Glutamatergic neuron (in vitro differentiated cells): Measurements from ENCODE around the gene TMEM240. TPM values are rescaled to one million over a fixed set of nuclear protein-coding genes. Genes with fewer than 3 reads are reported as not detected.

Experiments
- DNase-seq: peaks from one replicate; pipeline ENCODE4 v3.0.0; 2022
- H3K27ac Mint-ChIP-seq: one replicate; pipeline ENCODE4 v1.8.0; 2020; ENCODE audit warnings: mild to moderate bottlenecking, mixed read lengths, inconsistent platforms; ENCODE audit not compliant: unreplicated experiment
- H3K27me3 Mint-ChIP-seq: one replicate; pipeline ENCODE4 v1.8.0; 2020; ENCODE audit warnings: mild to moderate bottlenecking, moderate library complexity, mixed read lengths, inconsistent platforms; ENCODE audit not compliant: unreplicated experiment
- H3K36me3 Mint-ChIP-seq: one replicate; pipeline ENCODE4 v1.8.0; 2020; ENCODE audit warnings: mild to moderate bottlenecking, mixed read lengths, inconsistent platforms; ENCODE audit not compliant: unreplicated experiment
- H3K4me1 Mint-ChIP-seq: one replicate; pipeline ENCODE4 v1.8.0; 2020; ENCODE audit warnings: mild to moderate bottlenecking, low read depth, mixed read lengths, inconsistent platforms; ENCODE audit not compliant: unreplicated experiment
- H3K4me3 Mint-ChIP-seq: one replicate; pipeline ENCODE4 v1.8.0; 2020; ENCODE audit warnings: mild to moderate bottlenecking, mixed read lengths, inconsistent platforms; ENCODE audit not compliant: unreplicated experiment
- H3K9me3 Mint-ChIP-seq: one replicate; pipeline ENCODE4 v1.8.0; 2020; ENCODE audit warnings: mild to moderate bottlenecking, moderate library complexity, mixed read lengths, inconsistent platforms; ENCODE audit not compliant: unreplicated experiment
- total RNA-seq: library from RNA; stranded (reverse); fragmentation: NEBNext Ultra II Directional; extraction: Animal tissue kit (Norgen Biotek cat#: 25700); gene quantifications from one replicate; pipeline ENCODE4 v1.2.1, GENCODE V29; 2021; ENCODE audit not compliant: unreplicated experiment
- TF ChIP-seq, protein P1 (sequence below): fragments of 200-600 bp; sonication (generic); IDR thresholded peaks from one replicate; pipeline ENCODE4 v1.5.0; 2021; ENCODE audit not compliant: partially characterized antibody, unreplicated experiment

The TMEM240 gene
- total RNA-seq, 1 donor from 2014 or later: 24.4 TPM

DNA sequence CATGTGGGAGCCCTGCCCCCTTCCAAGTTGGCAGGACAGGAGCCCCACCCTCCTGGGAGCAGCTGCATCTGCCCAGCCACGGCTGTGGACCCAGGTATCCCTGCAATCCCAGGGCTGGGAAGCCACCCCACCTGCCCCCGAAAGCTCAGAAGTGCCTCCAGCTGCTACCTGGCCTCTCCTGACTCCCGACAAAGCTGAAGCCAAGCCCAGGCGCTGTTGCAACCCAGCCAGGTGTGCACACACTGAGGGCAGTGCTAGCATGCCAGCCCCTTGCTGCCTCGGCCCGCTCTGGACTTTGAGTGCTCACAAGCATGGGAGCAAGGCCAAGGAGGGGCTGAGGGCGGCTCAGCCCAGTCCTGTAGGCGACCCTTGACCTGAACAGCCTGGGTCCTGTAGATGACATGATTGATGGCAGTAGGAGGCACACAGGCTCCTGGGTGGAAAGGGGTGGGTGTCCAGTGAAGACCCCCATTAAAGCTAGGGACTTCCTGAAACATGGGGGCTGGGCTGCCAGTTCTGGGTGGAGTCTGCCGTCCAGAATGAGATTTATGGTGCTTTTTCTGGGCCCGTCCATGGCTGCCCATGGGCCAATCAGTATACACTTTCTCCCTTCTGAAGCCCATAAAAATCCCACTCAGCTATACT is 37.1 kb upstream of the TMEM240 start:
- no peak overlapping the region for H3K4me3 Mint-ChIP-seq
- H3K9me3 Mint-ChIP-seq: peaks cover 23% of the 10 kb centered on the region
- no peak overlapping the region for H3K27ac Mint-ChIP-seq
- no peak for DNase-seq
- H3K4me1 Mint-ChIP-seq: peaks cover 5% of the 10 kb centered on the region
- H3K27me3 Mint-ChIP-seq: peaks cover 13% of the 10 kb centered on the region
- TF ChIP-seq, protein P1, sequence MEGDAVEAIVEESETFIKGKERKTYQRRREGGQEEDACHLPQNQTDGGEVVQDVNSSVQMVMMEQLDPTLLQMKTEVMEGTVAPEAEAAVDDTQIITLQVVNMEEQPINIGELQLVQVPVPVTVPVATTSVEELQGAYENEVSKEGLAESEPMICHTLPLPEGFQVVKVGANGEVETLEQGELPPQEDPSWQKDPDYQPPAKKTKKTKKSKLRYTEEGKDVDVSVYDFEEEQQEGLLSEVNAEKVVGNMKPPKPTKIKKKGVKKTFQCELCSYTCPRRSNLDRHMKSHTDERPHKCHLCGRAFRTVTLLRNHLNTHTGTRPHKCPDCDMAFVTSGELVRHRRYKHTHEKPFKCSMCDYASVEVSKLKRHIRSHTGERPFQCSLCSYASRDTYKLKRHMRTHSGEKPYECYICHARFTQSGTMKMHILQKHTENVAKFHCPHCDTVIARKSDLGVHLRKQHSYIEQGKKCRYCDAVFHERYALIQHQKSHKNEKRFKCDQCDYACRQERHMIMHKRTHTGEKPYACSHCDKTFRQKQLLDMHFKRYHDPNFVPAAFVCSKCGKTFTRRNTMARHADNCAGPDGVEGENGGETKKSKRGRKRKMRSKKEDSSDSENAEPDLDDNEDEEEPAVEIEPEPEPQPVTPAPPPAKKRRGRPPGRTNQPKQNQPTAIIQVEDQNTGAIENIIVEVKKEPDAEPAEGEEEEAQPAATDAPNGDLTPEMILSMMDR: no peak
- peaks cover 4% of the 10 kb centered on the region for H3K36me3 Mint-ChIP-seq

DNA sequence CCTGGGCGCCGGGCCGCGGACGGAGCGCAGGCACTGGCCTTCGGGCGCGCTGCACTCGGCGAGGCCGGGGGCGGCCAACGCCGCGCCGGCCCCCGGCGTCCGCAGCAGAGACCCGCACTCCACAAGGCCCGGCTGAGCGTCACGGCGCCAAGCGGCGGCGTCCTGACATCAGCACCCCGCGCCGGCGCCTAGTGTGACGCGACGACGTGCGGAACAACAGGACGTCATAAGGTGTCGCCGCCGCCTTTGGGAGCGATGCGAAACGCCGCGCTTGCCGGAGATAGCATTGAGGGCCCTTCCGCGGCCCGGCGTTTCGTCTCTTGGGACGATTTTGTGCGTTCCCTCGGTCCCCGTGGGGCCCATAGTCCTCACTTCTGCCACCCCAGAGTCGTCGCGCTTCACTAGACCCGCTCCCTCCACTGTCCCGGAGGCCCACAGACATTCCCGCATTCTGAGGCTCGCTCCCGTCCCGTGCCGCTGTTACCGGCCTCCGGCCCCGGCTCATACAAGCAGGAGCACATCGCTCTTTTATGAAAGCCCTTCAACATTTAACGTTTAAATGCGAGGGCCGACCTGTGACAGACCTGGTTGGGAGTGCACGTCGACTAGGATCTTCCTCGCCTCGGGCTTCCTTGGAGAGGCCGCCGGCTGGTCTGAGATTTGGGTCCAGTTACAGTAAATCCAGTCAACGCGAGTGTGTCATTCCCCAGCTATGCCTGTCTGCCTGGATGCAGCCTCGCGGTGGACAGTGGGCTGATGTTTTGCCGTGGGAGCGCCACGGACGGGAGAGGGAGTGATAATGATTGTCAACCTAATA is 34.5 kb upstream of the TMEM240 start, which contains the start of gene SSU72:
Gene SSU72 (minus strand): TSS at position 143 of the 817 bp plus-strand sequence. CDS start 306 bp downstream, outside the sequence.
- TF ChIP-seq, protein P1: no peak
- Mint-ChIP-seq H3K27me3 (peaks cover 16% of the 10 kb centered on the region), H3K27ac (peak within 1 kb of the TSS; percentile 95), H3K4me1 (peaks cover 11% of the 10 kb centered on the region), H3K36me3 (peaks cover 9% of the 10 kb centered on the region), H3K9me3 (peaks cover 21% of the 10 kb centered on the region), H3K4me3 (peak within 1 kb of the TSS; percentile 99)
- peak; percentile 94 for DNase-seq

DNA sequence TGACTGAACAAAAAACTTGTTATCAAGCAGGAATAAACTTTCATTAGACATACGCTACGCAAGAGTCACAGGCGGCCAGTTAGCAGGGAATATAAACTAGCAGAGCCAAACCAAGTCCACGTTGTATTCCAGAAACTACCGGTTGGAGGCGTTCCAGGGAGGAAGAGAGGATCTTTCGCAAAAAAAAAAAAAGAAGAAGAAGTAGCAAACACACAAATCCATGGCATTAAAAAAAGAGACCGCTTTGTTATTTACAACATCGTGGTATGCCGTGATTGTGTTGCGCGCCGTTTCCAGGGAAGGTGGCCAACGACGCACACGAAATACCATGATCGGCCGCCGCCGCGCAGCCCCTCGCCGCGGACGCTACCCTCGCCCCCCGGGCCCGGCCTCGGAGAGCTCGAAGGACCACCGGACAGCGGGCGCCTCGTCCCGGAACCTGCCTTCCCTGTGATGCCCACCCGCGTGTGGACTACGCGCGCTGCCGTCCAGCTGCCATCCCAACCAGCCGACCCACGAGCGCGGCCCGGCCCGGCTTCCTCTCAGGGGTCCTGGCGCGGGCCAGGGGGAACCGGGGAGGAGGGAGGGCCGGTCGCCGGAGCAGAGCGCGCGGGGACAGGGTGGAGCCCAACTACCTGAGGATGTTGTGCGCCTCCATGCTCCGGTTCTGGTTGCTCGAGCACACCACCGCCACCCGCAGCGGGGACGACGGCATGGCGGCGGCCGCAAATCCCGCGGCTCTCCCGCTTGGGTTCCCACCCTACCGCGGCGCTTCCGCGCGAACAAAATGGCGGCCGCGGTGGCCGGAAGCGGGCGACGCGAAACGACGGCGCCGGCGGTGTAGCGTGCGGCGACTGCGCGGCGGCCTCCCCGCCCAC is 33.7 kb upstream of the TMEM240 start:
- Mint-ChIP-seq H3K4me1 (peaks cover 14% of the 10 kb centered on the region), H3K27me3 (peaks cover 16% of the 10 kb centered on the region), H3K27ac (peak overlapping the region; percentile 92), H3K36me3 (peaks cover 9% of the 10 kb centered on the region), H3K4me3 (peak overlapping the region; percentile 95), H3K9me3 (peaks cover 21% of the 10 kb centered on the region)
- DNase-seq: peak; percentile 71
- TF ChIP-seq, protein P1: peak; percentile 35

DNA sequence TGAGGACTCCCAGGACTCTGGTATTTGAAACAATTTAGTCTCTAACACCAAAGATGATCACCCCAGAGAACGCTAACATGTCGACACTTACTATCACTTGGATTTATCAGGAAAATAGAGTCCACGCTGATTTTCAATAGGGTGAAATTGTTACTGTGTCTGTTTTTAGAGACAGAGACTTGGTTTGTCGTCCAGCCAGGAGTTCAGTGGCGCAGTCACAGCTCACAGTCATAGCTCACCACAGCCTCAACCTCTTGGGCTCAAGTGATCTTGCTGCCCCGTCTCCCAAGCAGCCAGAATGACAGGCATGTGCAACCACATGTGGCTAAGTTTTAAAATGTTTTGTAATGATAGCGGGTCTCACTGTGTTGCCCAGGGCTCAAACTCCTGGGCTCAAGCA is 28.9 kb upstream of the TMEM240 start:
- TF ChIP-seq, protein P1: no peak
- no peak for DNase-seq
- Mint-ChIP-seq H3K27me3 (peaks cover 14% of the 10 kb centered on the region), H3K9me3 (peaks cover 19% of the 10 kb centered on the region), H3K27ac (no peak overlapping the region), H3K4me1 (peaks cover 26% of the 10 kb centered on the region), H3K4me3 (no peak overlapping the region), H3K36me3 (peaks cover 15% of the 10 kb centered on the region)
